H1 (cell line): ENCODE data around the gene CBFB. TPM values are rescaled to one million over a fixed set of nuclear protein-coding genes. Genes with fewer than 3 reads are reported as not detected.

Experiments
- CTCF ChIA-PET: fragments of 300-600 bp; sonication (Branson Sonifier 250); formaldehyde crosslinking; loops from one replicate; lab custom pipeline; 2021; ENCODE audit not compliant: partially characterized antibody; lab: Charles Lee
- POLR2A ChIA-PET: fragments of 300-600 bp; sonication (Branson Sonifier 250); formaldehyde crosslinking; loops from one replicate; lab custom pipeline; 2021; ENCODE audit warnings: inconsistent platforms; ENCODE audit not compliant: partially characterized antibody; lab: Charles Lee
- DNase-seq, 2 experiments: peaks; one replicate each; pipeline versions ENCODE4 v3.0.0 to v3.0.0-alpha.2; 2010 to 2022; ENCODE audit warnings: low spot score in 2 of 2, low read depth in 1 of 2, mixed read lengths in 1 of 2
- FAIRE-seq: peaks from 2 replicates; lab custom pipeline; 2011; peaks lifted over from hg19 to GRCh38; lab: Jason Lieb, UNC
- H2AFZ ChIP-seq: 2 replicates; pipeline ENCODE4 v1.8.1; 2012; ENCODE audit warnings: low read length, inconsistent platforms
- H2AK5ac ChIP-seq: 2 replicates; pipeline ENCODE4 v1.6.1; 2013; ENCODE audit warnings: low read depth, low read length
- H2BK120ac ChIP-seq: replicated peaks from 2 replicates; pipeline ENCODE3; 2013; ENCODE audit warnings: low read depth, low read length, inconsistent platforms
- H2BK12ac ChIP-seq: 2 replicates; pipeline ENCODE4 v1.6.1; 2013; ENCODE audit warnings: low read depth, low read length
- H2BK15ac ChIP-seq: 2 replicates; pipeline ENCODE4 v1.6.1; 2013; ENCODE audit warnings: low read length
- H2BK20ac ChIP-seq: 2 replicates; pipeline ENCODE4 v1.6.1; 2013; ENCODE audit warnings: low read length
- H2BK5ac ChIP-seq: 2 replicates; pipeline ENCODE4 v1.6.1; 2013; ENCODE audit warnings: low read depth, low read length
- H3K14ac ChIP-seq: 2 replicates; pipeline ENCODE4 v1.6.1; 2013; ENCODE audit warnings: inconsistent platforms; ENCODE audit not compliant: insufficient read length
- H3K18ac ChIP-seq: 2 replicates; pipeline ENCODE4 v1.6.1; 2013; ENCODE audit warnings: low read length; ENCODE audit errors: extremely low read depth
- H3K23ac ChIP-seq: 2 replicates; pipeline ENCODE4 v1.6.1; 2013; ENCODE audit warnings: inconsistent platforms; ENCODE audit not compliant: insufficient read length
- H3K23me2 ChIP-seq: 2 replicates; pipeline ENCODE4 v1.6.1; 2013; ENCODE audit warnings: low read depth, low read length
- H3K27ac ChIP-seq: 2 replicates; pipeline ENCODE4 v1.6.1; 2011; ENCODE audit warnings: low read depth, low read length, inconsistent platforms
- H3K27me3 ChIP-seq, 4 experiments: replicated peaks in 1 of 4; 1 replicate in 1 of 4; 2 replicates in 3 of 4; pipeline versions ENCODE4 v1.6.1 to v1.8.1; 2011 to 2013; ENCODE audit warnings: low read length in 3 of 4, mild to moderate bottlenecking in 3 of 4, inconsistent platforms in 2 of 4, mixed read lengths in 2 of 4, moderate library complexity in 1 of 4; ENCODE audit not compliant: control insufficient read depth in 3 of 4, insufficient read depth in 3 of 4; ENCODE audit errors: extremely low read depth in 1 of 4
- H3K36me3 ChIP-seq, 4 experiments: 2 replicates each; pipeline versions ENCODE4 v1.6.1 to v1.8.1; 2011 to 2013; ENCODE audit warnings: mild to moderate bottlenecking in 4 of 4, low read length in 3 of 4, moderate library complexity in 2 of 4, control low read depth in 1 of 4, inconsistent platforms in 1 of 4; ENCODE audit not compliant: insufficient read depth in 4 of 4, control insufficient read depth in 2 of 4
- H3K4ac ChIP-seq: replicated peaks from 2 replicates; pipeline ENCODE3; 2013; ENCODE audit warnings: low read length, low read depth, mixed read lengths, inconsistent platforms; ENCODE audit not compliant: insufficient read length
- H3K4me1 ChIP-seq, 4 experiments: replicated peaks in 1 of 4; 1 replicate in 1 of 4; 2 replicates in 3 of 4; pipeline versions ENCODE4 v1.6.1 to v1.8.1; 2011 to 2013; ENCODE audit warnings: low read length in 3 of 4, inconsistent platforms in 2 of 4, mixed read lengths in 1 of 4; ENCODE audit not compliant: insufficient read depth in 4 of 4, control insufficient read depth in 3 of 4
- H3K4me2 ChIP-seq, 2 experiments: 2 replicates each; pipeline versions ENCODE4 v1.6.1 to v1.8.1; 2011 to 2013; ENCODE audit warnings: low read depth in 2 of 2, low read length in 2 of 2, control low read depth in 1 of 2, inconsistent platforms in 1 of 2, mild to moderate bottlenecking in 1 of 2; ENCODE audit not compliant: insufficient read depth in 1 of 2
- H3K4me3 ChIP-seq, 4 experiments: fragments of 200-600, 300-600 bp in 1 of 4; sonication (generic), shearing (Covaris generic), sonication (Bioruptor Twin) in 1 of 4; 2 replicates each; pipeline versions ENCODE4 v1.5.1 to v1.8.1; 2011 to 2016; ENCODE audit warnings: low read length in 4 of 4, low read depth in 3 of 4, control low read depth in 2 of 4, inconsistent platforms in 2 of 4, mild to moderate bottlenecking in 2 of 4, mixed read lengths in 1 of 4, moderate library complexity in 1 of 4; ENCODE audit not compliant: insufficient read depth in 2 of 4; ENCODE audit errors: extremely low read depth in 1 of 4
- H3K56ac ChIP-seq: replicated peaks from 2 replicates; pipeline ENCODE3; 2013; ENCODE audit warnings: low read depth, mild to moderate bottlenecking, mixed read lengths, low read length, inconsistent platforms; ENCODE audit not compliant: insufficient read length
- H3K79me1 ChIP-seq: 2 replicates; pipeline ENCODE4 v1.6.1; 2013; ENCODE audit warnings: low read depth, low read length, control low read depth
- H3K79me2 ChIP-seq, 2 experiments: 2 replicates each; pipeline versions ENCODE4 v1.6.1 to v1.8.1; 2012 to 2013; ENCODE audit warnings: low read length in 2 of 2, mild to moderate bottlenecking in 2 of 2, inconsistent platforms in 1 of 2; ENCODE audit not compliant: insufficient read depth in 2 of 2, control insufficient read depth in 1 of 2
- H3K9ac ChIP-seq, 4 experiments: replicated peaks in 1 of 4; 1 replicate in 1 of 4; 2 replicates in 3 of 4; pipeline versions ENCODE4 v1.6.1 to v1.8.1; 2011 to 2013; ENCODE audit warnings: low read depth in 3 of 4, low read length in 3 of 4, control low read depth in 2 of 4, mild to moderate bottlenecking in 2 of 4, moderate library complexity in 2 of 4, inconsistent platforms in 1 of 4; ENCODE audit errors: extremely low read depth in 1 of 4
- H3K9me3 ChIP-seq, 2 experiments: 2 replicates each; pipeline versions ENCODE4 v1.6.1 to v1.8.1; 2012 to 2013; ENCODE audit warnings: mild to moderate bottlenecking in 2 of 2, moderate library complexity in 2 of 2, control low read depth in 1 of 2, inconsistent platforms in 1 of 2, low read depth in 1 of 2, low read length in 1 of 2, mixed read lengths in 1 of 2; ENCODE audit not compliant: insufficient read depth in 2 of 2
- H4K20me1 ChIP-seq, 2 experiments: replicated peaks in 1 of 2; 2 replicates each; pipeline versions ENCODE3 to v1.8.1; 2011 to 2013; ENCODE audit warnings: inconsistent platforms in 2 of 2, low read length in 2 of 2, mild to moderate bottlenecking in 1 of 2; ENCODE audit not compliant: insufficient read depth in 2 of 2, control insufficient read depth in 1 of 2
- H4K5ac ChIP-seq: 2 replicates; pipeline ENCODE4 v1.6.1; 2013; ENCODE audit warnings: low read length, low read depth, mixed read lengths, inconsistent platforms; ENCODE audit not compliant: insufficient read length
- H4K8ac ChIP-seq: 2 replicates; pipeline ENCODE4 v1.8.0; 2013; ENCODE audit warnings: mild to moderate bottlenecking, moderate library complexity, low read length, inconsistent platforms; ENCODE audit not compliant: insufficient read depth; ENCODE audit errors: extremely low read depth
- H4K91ac ChIP-seq: replicated peaks from 2 replicates; pipeline ENCODE3; 2013; ENCODE audit warnings: low read length, mixed read lengths, inconsistent platforms; ENCODE audit not compliant: insufficient read length
- KDM5A ChIP-seq: fragments of 200-600 bp; IDR thresholded peaks from 2 replicates; pipeline ENCODE4 v1.7.1; 2012; ENCODE audit warnings: mild to moderate bottlenecking, low read length, inconsistent platforms, mixed read lengths
- TBP ChIP-seq: IDR thresholded peaks from 2 replicates; pipeline ENCODE4 v1.6.1; 2011; ENCODE audit warnings: low read depth, low read length, improper control_type of control experiment
- WGBS, 2 experiments: shearing (Covaris generic) in 1 of 2; methylation state at CpG; one replicate each; pipeline versions ENCODE4 v1.1.6 to v1.1.7; 2013 to 2015; ENCODE audit warnings: low lambda C conversion rate in 2 of 2, mixed read lengths in 2 of 2, inconsistent platforms in 1 of 2, low coverage in 1 of 2, missing lambda C conversion rate in 1 of 2; ENCODE audit not compliant: insufficient replicate concordance in 2 of 2, insufficient coverage in 1 of 2, insufficient read length in 1 of 2; ENCODE audit errors: extremely low coverage in 1 of 2, missing lambda C conversion rate in 1 of 2; 5-methylcytosine and 5-hydroxymethylcytosine counted together
- polyA plus RNA-seq, 7 experiments: library from polyadenylated mRNA; depleted of rRNA in 3 of 7; stranded (reverse) in 5 of 7; unstranded in 2 of 7; fragments of >200 nt in 5 of 7; fragments of 200-250 nt in 2 of 7; gene quantifications; 1 replicate in 5 of 7; 2 replicates in 1 of 7; 4 replicates in 1 of 7; pipeline versions ENCODE4 v1.2.1 to v1.2.3, GENCODE V29; 2011 to 2013; ENCODE audit warnings: missing spikeins in 2 of 7, mixed read lengths in 2 of 7
- total RNA-seq: library from RNA; stranded (reverse); fragmentation: NEBNext Ultra II Directional; extraction: Animal tissue kit (Norgen Biotek cat#: 25700); gene quantifications from 2 replicates; pipeline ENCODE4 v1.2.1, GENCODE V29; 2021
- TF ChIP-seq, protein P1 (sequence below): IDR thresholded peaks from 2 replicates; pipeline ENCODE4 v1.6.1; 2011; ENCODE audit warnings: low read depth, mild to moderate bottlenecking, low read length; ENCODE audit not compliant: insufficient read depth

The CBFB gene
- total and polyA plus RNA-seq, 2 of the 8 experiments (the other 6 are each of a cell fraction or from before 2014, with no cell fraction given), result 11.5 to 31.6 TPM

DNA sequence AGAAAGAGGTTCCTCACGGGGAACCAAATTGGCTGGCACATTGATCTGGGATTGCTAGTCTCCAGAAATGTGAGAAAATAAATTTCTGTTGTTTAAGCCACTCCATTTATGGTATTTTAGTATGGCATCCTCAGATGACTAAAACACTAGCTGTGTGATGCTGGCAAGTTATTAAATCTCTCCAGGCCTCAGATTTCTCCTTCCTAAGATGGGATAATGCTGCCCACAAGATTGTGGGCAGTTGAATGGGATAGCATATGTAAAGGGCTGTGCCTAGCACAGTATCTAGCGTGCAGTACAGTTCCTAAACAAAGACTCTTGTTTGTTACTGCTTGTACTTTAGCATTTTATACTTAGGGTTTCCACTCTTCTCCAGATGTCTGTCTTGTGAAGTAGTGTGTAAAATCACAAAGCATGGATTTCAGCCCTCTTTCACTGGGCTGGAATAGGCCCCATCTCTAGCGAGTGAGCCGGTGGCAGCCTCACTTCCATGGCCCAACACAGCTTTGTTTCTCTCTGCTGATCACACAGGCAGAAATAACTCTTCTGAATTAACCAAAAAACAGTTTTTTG lies 42.6 kb downstream of the CBFB start:
- FAIRE-seq (no peak), DNase-seq (no peak)
- no peak overlapping the region for H3K23ac ChIP-seq
- H3K27ac ChIP-seq, result no peak overlapping the region
- H2BK5ac ChIP-seq, result no peak overlapping the region
- TF ChIP-seq KDM5A (no peak), TBP (no peak)
- TF ChIP-seq, protein P1, sequence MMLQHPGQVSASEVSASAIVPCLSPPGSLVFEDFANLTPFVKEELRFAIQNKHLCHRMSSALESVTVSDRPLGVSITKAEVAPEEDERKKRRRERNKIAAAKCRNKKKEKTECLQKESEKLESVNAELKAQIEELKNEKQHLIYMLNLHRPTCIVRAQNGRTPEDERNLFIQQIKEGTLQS, result no peak
- no peaks in the 10 kb centered on the region; a peak in 1 of 4 replicates for H3K79me2 ChIP-seq
- H4K20me1 ChIP-seq, result no peaks in the 10 kb centered on the region
- H2BK15ac ChIP-seq, result no peak overlapping the region
- no peak overlapping the region for H4K5ac ChIP-seq
- H3K9me3 ChIP-seq, result no peaks in the 10 kb centered on the region
- no peak overlapping the region for H4K8ac ChIP-seq
- no peak overlapping the region for H3K4me3 ChIP-seq
- H3K36me3 ChIP-seq, result peaks cover 0 to 7% (median 2%) of the 10 kb centered on the region in 4 experiments; a peak in 3 of 8 replicates
- POLR2A ChIA-PET, result no interaction called here
- no peaks in the 10 kb centered on the region for H3K27me3 ChIP-seq
- no peaks in the 10 kb centered on the region for H3K79me1 ChIP-seq
- H3K18ac ChIP-seq, result no peak overlapping the region
- no peak overlapping the region for H2BK20ac ChIP-seq
- H2BK12ac ChIP-seq, result no peak overlapping the region
- H2AK5ac ChIP-seq, result no peak overlapping the region
- H3K4me2 ChIP-seq, result no peak overlapping the region
- H2BK120ac ChIP-seq, result no peak overlapping the region
- H3K4ac ChIP-seq, result no peak overlapping the region
- H3K56ac ChIP-seq, result no peak overlapping the region
- H3K14ac ChIP-seq, result no peak overlapping the region
- H4K91ac ChIP-seq, result no peak overlapping the region
- 93% methylated on average over 4 of the region's 4 CpGs; no CpG with 5 or more reads in 1 of the 2 experiments for WGBS, 2 experiments
- no peaks in the 10 kb centered on the region for H3K4me1 ChIP-seq
- no peaks in the 10 kb centered on the region for H3K23me2 ChIP-seq
- CTCF ChIA-PET, result interaction anchor here (0.6 to 1.2 kb wide), 2 partner anchors 33 to 53 kb away, joined by 3 to 4 read pairs; no protein-coding TSS in a partner anchor
- no peak overlapping the region for H2AFZ ChIP-seq
- H3K9ac ChIP-seq, result no peak overlapping the region
